DMS114 treated with DMSO at 0.1 percent for 48 hours (cell line): Measurements from ENCODE around the gene RAB4B.
"Not testable (repeated sequence)": the region's sequence is repeated elsewhere in the genome, so short reads cannot be mapped to it uniquely, and the experiment has no call there.

Experiments
- DNase-seq: peaks from one replicate; lab custom pipeline; 2025; ENCODE audit not compliant: unreplicated experiment; lab: John Stamatoyannopoulos, UW

The RAB4B gene

DNA sequence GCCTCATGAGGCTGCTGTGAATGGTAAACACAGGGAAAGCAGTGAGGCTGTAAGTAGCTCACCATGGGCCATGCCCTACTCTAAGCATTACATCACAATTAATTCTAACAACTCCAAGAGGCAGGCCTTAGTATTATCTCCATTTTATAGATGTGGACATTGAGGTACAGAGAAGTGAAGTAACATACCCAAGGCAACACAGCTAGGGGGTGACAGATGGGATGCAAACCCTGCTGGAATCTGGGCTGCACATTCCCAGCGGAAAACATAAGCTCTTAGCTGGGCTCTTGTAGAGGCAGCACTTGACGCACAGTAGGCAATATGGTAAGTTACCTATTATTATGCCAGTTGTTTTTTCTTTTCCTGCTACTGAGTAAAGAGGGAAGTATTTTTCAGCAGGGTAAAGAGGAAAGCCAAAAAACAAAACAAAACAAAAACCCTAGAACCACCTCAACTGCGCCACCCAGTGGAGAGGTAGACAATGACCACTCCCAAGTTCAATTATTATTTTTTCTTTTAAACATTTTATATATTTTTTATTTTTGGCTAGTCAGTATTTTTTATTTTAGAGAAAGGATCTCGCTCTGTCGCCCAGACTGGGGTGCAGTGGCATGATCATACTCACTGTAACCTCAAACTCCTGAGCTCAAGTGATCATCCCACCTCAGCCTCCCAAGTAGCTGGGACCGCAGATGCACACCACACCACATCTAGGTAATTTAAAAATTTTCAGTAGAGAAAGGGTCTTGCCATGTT lies 41.6 kb downstream of the RAB4B start:
- not testable (repeated sequence) for DNase-seq

- no peak for DNase-seq
Measured at GRCh38 chr19:40822161-40822560, 44.1 kb downstream of the RAB4B start.

DNA sequence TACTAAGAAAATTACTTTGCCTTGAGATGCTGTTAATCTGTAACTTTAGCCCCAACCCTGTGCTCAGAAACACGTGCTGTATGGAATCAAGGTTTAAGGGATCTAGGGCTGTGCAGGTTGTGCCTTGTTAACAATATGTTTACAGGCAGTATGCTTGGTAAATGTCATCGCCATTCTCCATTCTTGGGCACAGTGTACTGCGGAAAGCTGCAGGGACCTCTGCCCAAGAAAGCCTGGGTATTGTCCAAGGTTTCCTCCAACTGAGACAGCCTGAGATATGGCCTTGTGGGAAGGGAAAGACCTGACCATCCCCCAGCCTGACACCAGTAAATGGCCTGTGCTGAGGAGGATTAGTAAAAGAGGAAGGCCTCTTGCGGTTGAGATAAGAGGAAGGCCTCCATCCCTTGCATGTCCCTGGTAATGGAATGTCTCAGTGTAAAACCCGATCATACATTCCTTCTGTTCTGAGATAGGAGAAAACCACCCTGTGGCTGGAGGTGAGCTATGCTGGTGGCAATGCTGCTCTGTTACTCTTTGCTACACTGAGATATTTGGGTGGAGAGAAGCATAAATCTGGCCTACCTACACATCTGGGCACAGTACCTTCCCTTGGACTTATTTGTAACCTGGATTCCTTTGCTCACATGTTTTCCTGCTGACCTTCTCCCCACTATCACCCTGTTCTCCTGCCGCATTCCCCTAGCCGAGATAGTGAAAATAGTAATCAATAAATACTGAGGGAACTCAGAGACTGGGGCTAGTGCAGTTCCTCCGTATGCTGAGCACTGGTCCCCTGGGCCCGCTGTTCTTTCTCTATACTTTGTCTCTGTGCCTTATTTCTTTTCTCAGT lies 44.9 kb downstream of the RAB4B start:
- DNase-seq: not testable (repeated sequence)

GRCh38 chr19:40824916-40825315 lies 46.9 kb downstream of the RAB4B start:
- not testable (repeated sequence) for DNase-seq

GRCh38 chr19:40825460-40826095 lies 47.5 kb downstream of the RAB4B start:
- not testable (repeated sequence) for DNase-seq

- not testable (repeated sequence) for DNase-seq
Measured at GRCh38 chr19:40826312-40826698, 48.3 kb downstream of the RAB4B start.

- not testable (repeated sequence) for DNase-seq
Measured at GRCh38 chr19:40826699-40827385, 48.8 kb downstream of the RAB4B start.

GRCh38 chr19:40827386-40828247 lies 49.6 kb downstream of the RAB4B start:
- no peak for DNase-seq

GRCh38 chr19:40829205-40829604 lies 51.2 kb downstream of the RAB4B start:
- no peak for DNase-seq

- DNase-seq: not testable (repeated sequence)
Measured at GRCh38 chr19:40830741-40831140, 52.7 kb downstream of the RAB4B start.

- DNase-seq: no peak
Measured at GRCh38 chr19:40831502-40832430, 53.7 kb downstream of the RAB4B start.

DNA sequence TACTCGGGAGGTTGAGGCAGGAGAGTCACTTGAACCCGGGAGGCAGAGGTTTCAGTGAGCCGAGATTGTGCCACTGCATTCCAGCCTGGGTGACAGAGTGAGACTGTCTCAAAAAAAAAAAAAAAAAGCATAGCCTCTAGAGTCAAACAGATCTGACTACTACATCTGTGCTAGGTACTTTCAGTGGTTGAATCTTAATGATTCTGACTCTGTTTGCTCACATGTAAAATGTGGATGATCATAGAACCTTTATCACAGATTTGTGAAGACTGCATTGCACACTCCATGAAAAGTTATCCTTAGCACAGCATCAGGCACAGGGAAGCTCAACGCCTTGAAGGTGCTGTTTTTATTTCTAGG lies 54.4 kb downstream of the RAB4B start:
- DNase-seq: not testable (repeated sequence)

GRCh38 chr19:40833728-40834533 lies 55.9 kb downstream of the RAB4B start:
- not testable (repeated sequence) for DNase-seq

- DNase-seq: no peak
Measured at GRCh38 chr19:40836754-40837429, 58.8 kb downstream of the RAB4B start.

GRCh38 chr19:40838477-40838876 lies 60.4 kb downstream of the RAB4B start:
- DNase-seq: not testable (repeated sequence)

DNA sequence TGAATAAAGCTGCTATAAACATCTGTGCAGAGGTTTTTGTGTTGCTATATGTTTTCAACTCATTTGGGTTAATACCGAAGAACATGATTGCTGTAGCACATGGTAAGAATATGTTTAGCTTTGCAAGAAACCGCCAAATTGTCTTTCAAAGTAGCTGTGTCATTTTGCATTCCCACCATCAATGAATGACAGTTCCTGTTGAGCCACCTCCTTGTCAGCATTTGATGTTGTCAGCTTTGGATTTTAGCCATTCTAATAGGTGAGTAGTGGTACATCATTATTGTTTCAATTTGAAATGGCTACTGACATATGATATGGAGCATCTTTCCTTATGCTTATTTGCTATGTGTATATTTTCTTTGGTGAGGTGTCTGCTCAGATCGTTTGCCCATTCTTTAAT lies 64.0 kb downstream of the RAB4B start:
- not testable (repeated sequence) for DNase-seq

DNA sequence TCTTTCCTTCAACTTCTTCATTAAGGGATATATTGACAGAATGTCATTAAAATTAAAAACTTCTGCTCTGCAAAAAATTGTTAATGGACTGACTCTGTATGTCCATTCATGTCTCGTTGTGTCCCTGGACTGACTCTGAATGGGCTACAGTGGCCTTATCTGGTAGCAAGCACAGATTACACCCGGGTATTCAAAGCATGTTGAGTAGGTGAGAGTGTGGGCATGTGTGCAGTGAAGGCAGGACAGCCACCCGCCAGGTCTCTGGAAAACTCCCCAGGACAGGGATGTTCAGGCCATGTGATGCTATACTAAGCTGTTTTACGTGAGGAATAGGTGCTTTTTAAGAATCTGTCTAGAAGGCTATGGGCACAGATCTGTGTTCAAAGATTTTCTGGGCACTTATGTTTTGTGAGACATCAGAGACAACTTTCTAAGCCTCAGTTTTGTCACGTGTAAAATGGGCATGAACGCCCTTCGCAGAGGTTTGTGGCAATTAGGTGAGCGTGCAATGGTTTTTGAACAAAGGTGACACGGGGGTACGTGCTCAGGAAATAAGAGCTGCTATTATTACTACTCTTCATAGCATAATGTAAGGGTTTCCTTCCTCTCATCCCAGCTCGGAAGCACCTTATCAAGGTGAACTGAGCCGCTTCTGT lies 65.1 kb downstream of the RAB4B start:
- DNase-seq: not testable (repeated sequence)
